AG10803 (cell line): ENCODE data around the gene POLDIP3.
"Not testable (repeated sequence)": the region's sequence is repeated elsewhere in the genome, so short reads cannot be mapped to it uniquely, and the experiment has no call there.

Source experiments
- DNase-seq: peaks from one replicate; pipeline ENCODE4 v3.0.0; 2010; ENCODE audit warnings: low read depth
- H3K4me3 ChIP-seq: 2 replicates; pipeline ENCODE4 v1.5.1; 2011; ENCODE audit warnings: mild to moderate bottlenecking, low read length, control low read depth
- CTCF ChIP-seq: conservative IDR thresholded peaks from 2 replicates; pipeline ENCODE4 v1.5.1; 2011; ENCODE audit warnings: mild to moderate bottlenecking, low read length, control low read depth, inconsistent platforms

Gene POLDIP3

DNA sequence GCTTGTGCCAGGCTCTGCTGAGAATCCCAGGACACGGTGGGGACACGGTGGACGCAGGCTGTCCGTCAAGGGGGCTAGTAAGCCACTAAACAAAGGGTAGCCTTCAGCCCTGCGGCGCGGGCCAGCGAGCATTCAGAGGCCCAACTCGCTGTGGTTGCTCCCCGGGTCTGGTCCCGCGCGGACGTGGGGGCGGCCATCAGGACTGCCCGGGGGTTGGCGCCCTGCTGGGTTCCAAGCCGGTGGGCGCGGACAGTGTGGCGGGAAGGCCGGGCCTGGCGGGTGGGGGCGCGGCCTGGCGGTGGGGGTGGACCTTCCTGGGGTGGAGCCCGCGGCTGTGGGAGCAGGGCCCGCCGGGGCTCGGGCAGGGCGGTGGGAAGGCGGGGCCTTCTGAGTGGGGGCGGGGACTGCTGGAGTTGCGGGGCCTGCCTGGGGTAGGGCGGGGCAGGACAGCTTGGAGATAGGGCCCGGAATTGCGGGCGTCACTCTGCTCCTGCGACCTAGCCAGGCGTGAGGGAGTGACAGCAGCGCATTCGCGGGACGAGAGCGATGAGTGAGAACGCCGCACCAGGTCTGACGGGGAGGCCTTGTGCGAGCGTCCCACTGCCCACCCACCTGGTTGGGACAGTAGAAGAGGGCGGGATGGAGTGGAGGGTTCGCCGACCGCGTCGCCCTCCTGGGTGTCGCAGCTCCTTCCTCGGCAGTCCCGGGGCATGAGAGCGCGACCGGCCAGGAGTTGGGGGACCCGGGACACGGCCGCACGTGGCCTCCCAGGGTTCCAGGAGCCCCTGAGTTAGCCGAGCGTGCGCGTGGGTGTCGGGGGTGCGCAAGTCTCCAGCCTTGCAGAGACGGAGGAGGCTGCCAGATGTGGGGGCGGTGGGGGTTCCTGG is 61.0 kb downstream of the POLDIP3 start, which contains the start of gene SERHL2:
Gene SERHL2 (plus strand): TSS at position 482 of the 887 bp plus-strand sequence. CDS start 65 bp downstream, at position 547.
- peak within 1 kb of the TSS; percentile 93 for H3K4me3 ChIP-seq
- TF ChIP-seq CTCF = no peak
- DNase-seq = peak; percentile 83

DNA sequence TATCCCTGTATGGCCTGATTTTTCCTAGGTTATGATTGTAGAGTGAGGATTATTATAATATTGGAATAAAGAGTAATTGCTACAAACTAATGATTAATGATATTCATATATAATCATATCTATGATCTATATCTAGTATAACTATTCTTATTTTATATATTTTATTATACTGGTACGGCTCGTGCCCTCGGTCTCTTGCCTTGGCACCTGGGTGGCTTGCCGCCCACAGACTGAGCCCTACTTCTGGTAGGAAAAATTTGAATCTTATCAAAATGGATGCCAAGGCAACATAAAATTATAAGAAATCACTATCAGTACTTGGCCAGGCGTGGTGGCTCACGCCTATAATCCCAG is 62.4 kb downstream of the POLDIP3 start:
- H3K4me3 ChIP-seq, DNase-seq: not testable (repeated sequence)

- no peak for TF ChIP-seq CTCF
- H3K4me3 ChIP-seq = no peak overlapping the region
- no peak for DNase-seq
Measured at GRCh38 chr22:42549331-42550060, 65.2 kb downstream of the POLDIP3 start.

DNA sequence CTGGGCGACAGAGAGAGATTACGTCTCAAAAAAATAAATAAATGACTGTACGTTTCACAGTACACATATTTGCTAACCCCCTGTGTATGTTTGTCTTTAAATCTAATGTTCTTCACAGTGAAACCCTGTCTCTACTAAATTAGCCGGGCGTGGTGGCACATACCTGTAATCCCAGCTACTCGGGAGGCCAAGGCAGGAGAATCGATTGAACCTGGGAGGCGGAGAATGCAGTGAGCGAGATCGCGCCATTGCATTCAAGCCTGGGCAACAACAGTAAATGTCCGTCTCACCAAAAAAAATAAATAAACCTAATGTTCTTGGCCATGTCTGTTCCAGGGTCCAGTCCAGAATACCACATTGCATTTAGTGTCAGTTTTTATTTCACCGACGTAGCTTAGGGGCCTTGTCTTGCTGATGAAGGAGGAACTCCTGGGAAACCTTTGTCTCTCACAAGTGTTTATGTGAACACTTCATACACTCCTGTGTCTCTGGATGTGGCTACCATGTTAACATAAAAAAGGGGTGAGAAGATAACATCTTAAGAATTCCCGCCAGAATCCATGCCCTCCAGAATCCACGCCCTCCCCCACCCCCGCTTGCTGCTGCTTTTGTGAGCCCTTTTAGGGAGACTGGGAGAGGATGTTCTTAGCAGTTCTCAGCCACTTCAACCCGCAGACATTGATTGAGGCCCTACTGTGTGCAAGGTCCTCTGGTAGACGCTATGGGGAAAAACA is 65.9 kb downstream of the POLDIP3 start:
- TF ChIP-seq CTCF = no peak
- DNase-seq = no peak
- no peak overlapping the region for H3K4me3 ChIP-seq

DNA sequence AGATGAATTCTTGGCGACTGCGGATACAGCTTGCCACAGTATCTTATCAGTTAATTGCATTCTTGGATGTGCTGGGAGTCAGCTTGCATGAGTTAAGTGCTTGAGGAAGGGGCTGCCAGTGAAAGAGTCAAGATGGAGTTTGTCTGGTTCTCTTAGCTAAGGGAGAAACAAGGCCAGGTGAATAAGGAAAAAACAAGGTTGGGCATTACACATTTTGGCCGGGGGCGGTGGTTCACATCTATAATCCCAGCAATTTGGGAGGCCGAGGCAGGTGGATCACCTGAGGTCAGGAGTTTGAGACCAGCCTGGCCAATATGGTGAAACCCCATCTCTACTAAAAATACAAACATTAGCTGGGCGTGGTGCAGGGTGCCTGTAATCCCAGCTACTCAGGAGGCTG is 66.6 kb downstream of the POLDIP3 start:
- H3K4me3 ChIP-seq, DNase-seq: not testable (repeated sequence)

- no peak for TF ChIP-seq CTCF
- DNase-seq = no peak
- no peak overlapping the region for H3K4me3 ChIP-seq
Measured at GRCh38 chr22:42547562-42547961, 67.1 kb downstream of the POLDIP3 start.

GRCh38 chr22:42544686-42545085 is 70.0 kb downstream of the POLDIP3 start:
- DNase-seq = no peak
- TF ChIP-seq CTCF = no peak
- H3K4me3 ChIP-seq = no peak overlapping the region

DNA sequence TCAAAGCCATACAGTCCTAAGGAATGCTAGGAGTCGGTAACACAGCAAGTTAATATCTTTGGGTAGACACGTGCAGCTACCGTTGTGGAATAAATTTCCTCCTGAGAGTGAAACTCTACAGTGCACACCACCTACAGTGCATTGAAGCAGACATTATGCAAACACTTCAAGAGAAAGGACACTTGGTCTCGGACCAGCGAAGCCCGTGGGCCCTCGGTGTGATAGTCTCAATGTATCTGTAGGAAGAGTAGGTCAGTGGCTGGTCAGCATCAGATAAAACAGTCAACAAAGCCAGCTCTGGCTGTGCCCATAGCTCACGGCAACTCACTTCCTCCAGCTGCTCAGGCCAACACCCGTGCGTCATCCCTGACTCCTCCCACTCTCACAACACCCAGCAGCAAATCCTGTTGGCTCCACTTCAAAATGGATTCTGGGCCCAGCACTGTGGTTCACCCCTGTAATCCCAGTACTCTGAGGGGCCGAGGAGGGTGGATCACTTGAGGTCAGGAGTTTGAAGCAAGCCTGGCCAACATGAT is 75.4 kb downstream of the POLDIP3 start:
- not testable (repeated sequence) for H3K4me3 ChIP-seq, DNase-seq

DNA sequence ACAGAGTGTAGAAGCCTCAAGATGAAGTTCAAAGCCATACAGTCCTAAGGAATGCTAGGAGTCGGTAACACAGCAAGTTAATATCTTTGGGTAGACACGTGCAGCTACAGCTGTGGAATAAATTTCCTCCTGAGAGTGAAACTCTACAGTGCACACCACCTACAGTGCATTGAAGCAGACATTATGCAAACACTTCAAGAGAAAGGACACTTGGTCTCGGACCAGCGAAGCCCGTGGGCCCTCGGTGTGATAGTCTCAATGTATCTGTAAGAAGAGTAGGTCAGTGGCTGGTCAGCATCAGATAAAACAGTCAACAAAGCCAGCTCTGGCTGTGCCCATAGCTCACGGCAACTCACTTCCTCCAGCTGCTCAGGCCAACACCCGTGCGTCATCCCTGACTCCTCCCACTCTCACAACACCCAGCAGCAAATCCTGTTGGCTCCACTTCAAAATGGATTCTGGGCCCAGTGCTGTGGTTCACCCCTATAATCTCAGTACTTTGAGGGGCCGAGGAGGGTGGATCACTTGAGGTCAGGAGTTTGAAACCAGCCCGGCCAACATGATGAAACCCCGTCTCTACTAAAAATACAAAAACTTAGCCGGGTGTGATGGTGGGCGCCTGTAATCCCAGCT is 77.4 kb downstream of the POLDIP3 start:
- DNase-seq, H3K4me3 ChIP-seq: not testable (repeated sequence)

DNA sequence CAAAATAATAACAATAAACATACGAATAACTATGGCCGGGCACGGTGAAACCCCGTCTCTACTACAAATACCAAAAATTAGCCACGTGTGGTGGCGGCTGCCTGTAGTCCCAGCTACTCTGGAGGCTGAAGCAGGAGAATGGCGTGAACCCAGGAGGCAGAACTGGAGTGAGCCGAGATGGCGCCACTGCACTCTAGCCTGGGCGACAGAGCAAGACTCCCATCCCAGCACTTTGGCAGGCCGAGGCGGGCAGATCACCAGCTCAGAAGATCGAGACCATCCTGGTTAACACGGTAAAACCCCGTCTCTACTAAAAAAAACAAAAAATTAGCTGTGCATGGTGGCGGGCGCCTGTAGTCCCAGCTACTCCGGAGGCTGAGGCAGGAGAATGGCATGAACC is 78.0 kb downstream of the POLDIP3 start:
- H3K4me3 ChIP-seq = not testable (repeated sequence)

More for the DNA sequence above, 78.0 kb downstream of the POLDIP3 start:
- DNase-seq = not testable (repeated sequence)
